22Rv1 (cell line): Measurements from ENCODE around the gene CEP70.

Source experiments
- CTCF ChIP-seq: fragments of 450-650 bp; IDR thresholded peaks from 2 replicates; pipeline ENCODE4 v1.5.1; 2017; ENCODE audit warnings: mild to moderate bottlenecking
- ZFX ChIP-seq: fragments of 450-650 bp; IDR thresholded peaks from 2 replicates; pipeline ENCODE4 v1.6.1; 2017; ENCODE audit warnings: antibody characterized with exemption, borderline replicate concordance

GRCh38 chr3:138455801-138456716 is 138.0 kb downstream of the CEP70 start:
- TF ChIP-seq CTCF (no peak), ZFX (no peak)
